ENCODE data around the gene HS6ST2.

The HS6ST2 gene

DNA sequence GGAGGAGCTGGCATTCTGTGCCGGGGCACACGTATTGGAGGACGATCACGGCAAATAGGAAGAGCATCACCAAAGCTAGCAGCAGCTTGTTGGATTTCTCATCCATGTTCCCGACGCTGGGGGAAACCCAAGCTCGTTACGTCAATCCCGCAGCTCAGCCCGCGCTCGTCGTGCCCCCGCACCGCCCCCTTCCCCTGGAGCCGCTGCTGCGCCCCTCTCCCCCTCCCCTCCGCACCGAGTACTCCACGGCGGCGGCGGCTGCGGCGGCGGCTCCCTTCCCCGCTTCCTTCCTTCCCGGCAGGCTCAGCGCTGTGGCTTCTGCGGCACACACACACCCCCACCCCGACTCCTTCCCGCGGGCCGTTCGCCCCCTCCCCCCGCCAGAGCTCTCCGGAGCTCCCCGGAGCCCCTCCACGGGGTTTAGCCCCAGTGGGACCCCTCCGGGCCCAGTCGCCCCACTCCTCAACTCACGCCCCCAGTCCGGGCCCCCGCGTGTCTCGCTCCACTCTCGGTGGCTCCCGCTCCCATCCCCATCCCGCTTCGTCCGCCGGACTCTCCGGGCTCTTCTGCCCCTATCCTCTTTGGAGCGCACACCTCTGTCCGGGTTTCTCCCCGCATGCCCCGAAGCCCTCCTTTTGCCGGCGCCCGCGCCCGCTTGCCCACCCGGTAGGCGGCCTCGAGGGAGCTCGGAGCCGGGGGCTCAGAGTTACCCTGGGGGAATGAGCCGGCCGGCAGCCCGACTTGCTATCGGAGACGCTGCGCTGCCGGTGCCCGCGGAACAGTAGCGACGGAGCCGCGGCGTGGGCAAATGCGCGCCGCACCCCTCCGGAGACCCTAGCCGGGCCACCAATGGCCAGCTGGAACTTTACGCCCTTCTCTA, 978 bp downstream of the HS6ST2 start:
- Histone ChIP-seq H3K27me3 (ENCODE audit: insufficient read depth, poor library complexity, severe bottlenecking) (no peaks in the 10 kb centered on the region), H3K9me3 (ENCODE audit: severe bottlenecking) (no peaks in the 10 kb centered on the region), H3K4me3 (ENCODE audit: severe bottlenecking) (peak overlapping the region; percentile 36), H3K27ac (ENCODE audit: poor library complexity, severe bottlenecking) (no peak overlapping the region), H3K4me1 (ENCODE audit: insufficient read depth, poor library complexity, severe bottlenecking) (no peaks in the 10 kb centered on the region), H3K36me3 (ENCODE audit: low read depth) (no peaks in the 10 kb centered on the region)
- TF ChIP-seq, protein P1, sequence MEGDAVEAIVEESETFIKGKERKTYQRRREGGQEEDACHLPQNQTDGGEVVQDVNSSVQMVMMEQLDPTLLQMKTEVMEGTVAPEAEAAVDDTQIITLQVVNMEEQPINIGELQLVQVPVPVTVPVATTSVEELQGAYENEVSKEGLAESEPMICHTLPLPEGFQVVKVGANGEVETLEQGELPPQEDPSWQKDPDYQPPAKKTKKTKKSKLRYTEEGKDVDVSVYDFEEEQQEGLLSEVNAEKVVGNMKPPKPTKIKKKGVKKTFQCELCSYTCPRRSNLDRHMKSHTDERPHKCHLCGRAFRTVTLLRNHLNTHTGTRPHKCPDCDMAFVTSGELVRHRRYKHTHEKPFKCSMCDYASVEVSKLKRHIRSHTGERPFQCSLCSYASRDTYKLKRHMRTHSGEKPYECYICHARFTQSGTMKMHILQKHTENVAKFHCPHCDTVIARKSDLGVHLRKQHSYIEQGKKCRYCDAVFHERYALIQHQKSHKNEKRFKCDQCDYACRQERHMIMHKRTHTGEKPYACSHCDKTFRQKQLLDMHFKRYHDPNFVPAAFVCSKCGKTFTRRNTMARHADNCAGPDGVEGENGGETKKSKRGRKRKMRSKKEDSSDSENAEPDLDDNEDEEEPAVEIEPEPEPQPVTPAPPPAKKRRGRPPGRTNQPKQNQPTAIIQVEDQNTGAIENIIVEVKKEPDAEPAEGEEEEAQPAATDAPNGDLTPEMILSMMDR (IDR thresholded peaks at IDR 0.05; ENCODE audit: poor library complexity, severe bottlenecking): no peak
- DNase-seq (ENCODE audit: low spot score) (no peak), ATAC-seq (ENCODE audit: low read depth) (peak; percentile 51)

DNA sequence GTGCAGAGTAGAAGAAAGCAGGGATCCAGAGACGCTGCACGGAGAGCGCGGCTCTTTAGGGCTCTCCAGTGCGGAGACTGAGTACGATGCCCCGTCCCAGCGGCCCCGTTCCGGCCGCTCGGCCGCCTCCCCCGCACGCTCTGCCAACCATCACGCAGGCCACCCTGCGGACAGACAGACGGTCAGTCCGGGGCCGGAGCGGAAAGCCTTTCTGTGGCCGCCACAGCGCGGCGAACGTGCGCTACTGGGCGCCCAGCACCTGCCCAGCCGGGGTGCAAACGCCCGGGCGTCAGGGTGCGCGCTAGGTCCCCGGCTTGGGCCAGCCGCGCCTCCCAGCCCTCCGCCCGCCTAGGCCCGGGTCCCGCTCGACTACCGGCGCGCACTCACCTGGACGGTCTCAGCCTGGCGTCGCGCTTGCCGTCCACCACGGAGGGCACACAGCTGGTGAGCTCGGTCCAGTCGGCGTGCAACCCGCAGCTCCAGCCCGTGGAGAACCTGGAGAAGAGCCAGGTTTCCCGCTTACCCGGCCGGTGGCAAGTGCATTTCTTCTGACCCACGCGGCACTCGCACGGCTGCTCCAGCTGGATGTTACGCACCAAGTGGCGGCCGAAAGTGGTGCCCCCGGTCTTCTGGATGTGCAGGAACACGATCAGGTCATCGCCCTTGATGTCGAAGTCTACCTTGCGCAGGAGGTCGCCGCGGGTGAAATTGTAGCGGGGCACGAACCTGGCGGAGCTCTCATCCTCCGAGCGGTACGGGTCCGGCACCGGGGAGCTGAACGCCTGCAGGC, 1.8 kb downstream of the HS6ST2 start:
- Histone ChIP-seq H3K27me3 (ENCODE audit: insufficient read depth, poor library complexity, severe bottlenecking) (no peaks in the 10 kb centered on the region), H3K27ac (ENCODE audit: poor library complexity, severe bottlenecking) (no peak overlapping the region), H3K4me3 (ENCODE audit: severe bottlenecking) (peak overlapping the region; percentile 36), H3K4me1 (ENCODE audit: insufficient read depth, poor library complexity, severe bottlenecking) (no peaks in the 10 kb centered on the region), H3K9me3 (ENCODE audit: severe bottlenecking) (no peaks in the 10 kb centered on the region), H3K36me3 (ENCODE audit: low read depth) (no peaks in the 10 kb centered on the region)
- DNase-seq (ENCODE audit: low spot score) (no peak), ATAC-seq (ENCODE audit: low read depth) (peak; percentile 42; the same call in 2 of the 3 replicates)
- TF ChIP-seq, protein P1 (IDR thresholded peaks at IDR 0.05; ENCODE audit: poor library complexity, severe bottlenecking): no peak

DNA sequence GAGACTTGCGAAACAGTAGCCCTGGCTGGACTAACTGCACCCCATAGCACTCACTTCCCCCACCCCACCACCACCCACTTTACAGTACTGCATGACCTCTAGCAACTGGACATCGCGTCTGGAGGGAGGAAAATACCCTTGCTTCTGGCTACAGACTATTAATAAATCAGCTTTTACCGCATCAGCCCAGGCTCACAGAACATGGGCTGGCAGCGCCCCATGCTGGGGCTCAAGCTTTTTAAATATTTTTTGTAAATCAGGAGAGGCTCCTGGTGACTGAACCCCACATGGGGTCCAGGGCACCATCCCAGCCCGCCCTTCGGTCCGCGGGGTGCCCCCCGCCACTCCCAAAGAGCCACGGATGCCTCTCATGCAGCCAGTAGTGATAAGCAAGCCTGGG, 2.7 kb downstream of the HS6ST2 start:
- no peak for DNase-seq (ENCODE audit: low spot score)
- H3K4me3 ChIP-seq (ENCODE audit: severe bottlenecking): no peak overlapping the region
- H3K27ac ChIP-seq (ENCODE audit: poor library complexity, severe bottlenecking): no peak overlapping the region
- H3K4me1 ChIP-seq (ENCODE audit: insufficient read depth, poor library complexity, severe bottlenecking): no peaks in the 10 kb centered on the region
- no peaks in the 10 kb centered on the region for H3K36me3 ChIP-seq (ENCODE audit: low read depth)
- TF ChIP-seq, protein P1 (IDR thresholded peaks at IDR 0.05; ENCODE audit: poor library complexity, severe bottlenecking): no peak
- no peaks in the 10 kb centered on the region for H3K9me3 ChIP-seq (ENCODE audit: severe bottlenecking)
- no peaks in the 10 kb centered on the region for H3K27me3 ChIP-seq (ENCODE audit: insufficient read depth, poor library complexity, severe bottlenecking)
- no peak for ATAC-seq (ENCODE audit: low read depth)

DNA sequence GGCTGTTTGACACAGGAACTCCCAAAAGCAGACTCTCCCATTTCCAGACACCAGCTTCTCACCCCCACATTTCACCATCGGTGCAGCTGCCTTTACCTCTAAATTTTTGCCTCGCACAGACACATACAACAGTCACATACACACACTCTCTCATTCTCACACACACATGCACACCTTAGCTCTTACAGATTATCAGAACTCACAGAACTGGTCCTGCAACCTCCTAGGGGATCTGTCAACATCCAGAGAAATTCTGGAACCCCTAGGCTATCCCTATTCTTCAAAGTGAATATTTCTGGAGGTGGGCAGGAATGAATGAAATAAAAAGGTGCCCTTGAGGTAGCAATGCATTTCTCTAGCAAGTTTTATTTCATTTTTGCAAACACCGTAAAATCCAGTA, 4.1 kb downstream of the HS6ST2 start:
- no peak for DNase-seq (ENCODE audit: low spot score)
- no peak overlapping the region for H3K4me3 ChIP-seq (ENCODE audit: severe bottlenecking)
- TF ChIP-seq, protein P1 (IDR thresholded peaks at IDR 0.05; ENCODE audit: poor library complexity, severe bottlenecking): no peak
- H3K27me3 ChIP-seq (ENCODE audit: insufficient read depth, poor library complexity, severe bottlenecking): no peaks in the 10 kb centered on the region
- H3K4me1 ChIP-seq (ENCODE audit: insufficient read depth, poor library complexity, severe bottlenecking): no peaks in the 10 kb centered on the region
- no peaks in the 10 kb centered on the region for H3K9me3 ChIP-seq (ENCODE audit: severe bottlenecking)
- no peak for ATAC-seq (ENCODE audit: low read depth)
- no peaks in the 10 kb centered on the region for H3K36me3 ChIP-seq (ENCODE audit: low read depth)
- H3K27ac ChIP-seq (ENCODE audit: poor library complexity, severe bottlenecking): no peak overlapping the region

Data from RWPE2 (cell line).